Measurements from ENCODE around the gene PRSS48. TPM values are rescaled to one million over a fixed set of nuclear protein-coding genes. Genes with fewer than 3 reads are reported as not detected.

Gene PRSS48
- total RNA-seq, 1 experiment from 2014 or later = not detected

- WGBS (ENCODE audit: extremely low coverage, insufficient read length, low lambda C conversion rate) = no CpG with 5 or more reads among the region's 2 CpGs
- Histone ChIP-seq H2BK15ac (ENCODE audit: low read depth, low read length) (no peak overlapping the region), H2AK5ac (ENCODE audit: insufficient read length, low read length) (no peak overlapping the region), H2BK5ac (ENCODE audit: insufficient read length, low read length) (no peak overlapping the region), H3K79me2 (ENCODE audit: insufficient read depth, low read length) (peaks cover 33% of the 10 kb centered on the region; the same call in 1 of the 2 replicates), H4K5ac (ENCODE audit: insufficient read length, low read depth, low read length) (no peak overlapping the region), H2BK12ac (ENCODE audit: insufficient read length, low read depth, low read length) (no peak overlapping the region), H3K23me2 (ENCODE audit: insufficient read length, low read depth, low read length, poor library complexity, severe bottlenecking) (no peaks in the 10 kb centered on the region), H4K20me1 (ENCODE audit: control insufficient read depth, insufficient read depth, insufficient read length) (no peaks in the 10 kb centered on the region), H3K18ac (ENCODE audit: insufficient read length, low read depth, low read length) (no peak overlapping the region), H3K14ac (ENCODE audit: insufficient read depth, low read length) (no peak overlapping the region), H3T11ph (ENCODE audit: low read length) (no peak overlapping the region), H2AFZ (ENCODE audit: low read length) (no peak overlapping the region), H3K27me3 (ENCODE audit: insufficient read depth, low read length) (no peaks in the 10 kb centered on the region), H3K56ac (ENCODE audit: insufficient read length, low read depth, low read length) (no peak overlapping the region), H2BK20ac (ENCODE audit: low read depth, low read length, poor library complexity, severe bottlenecking) (no peak overlapping the region), H3K79me1 (ENCODE audit: insufficient read depth, low read depth, low read length, poor library complexity, severe bottlenecking) (no peaks in the 10 kb centered on the region), H4K8ac (replicated peaks; ENCODE audit: insufficient read length, low read depth, low read length) (no peak overlapping the region), H3K4me1 (ENCODE audit: insufficient read depth, low read length) (peaks cover 5% of the 10 kb centered on the region; the same call in 1 of the 2 replicates), H3K4ac (ENCODE audit: low read depth, low read length) (no peak overlapping the region), H3K4me2 (ENCODE audit: insufficient read depth, insufficient read length, low read length) (no peak overlapping the region), H4K91ac (ENCODE audit: insufficient read length, low read depth, low read length) (no peak overlapping the region), H3K27ac (ENCODE audit: insufficient read length, low read depth, low read length) (no peak overlapping the region), H3K9me3 (ENCODE audit: control insufficient read depth, low read depth, low read length) (no peaks in the 10 kb centered on the region), H3K9ac (ENCODE audit: extremely low read depth, insufficient read length, low read length) (no peak overlapping the region), H3K23ac (ENCODE audit: insufficient read length, low read depth, low read length) (no peak overlapping the region), H2BK120ac (ENCODE audit: low read depth, low read length, poor library complexity, severe bottlenecking) (no peak overlapping the region)
- no peak overlapping the region for H3K4me3 Mint-ChIP-seq
- TF ChIP-seq CTCF (conservative IDR thresholded peaks at IDR 0.05) = no peak
- DNase-seq = no peak
- no peaks in the 10 kb centered on the region for H3K27me3 Mint-ChIP-seq (ENCODE audit: low read depth)
- H3K9me3 Mint-ChIP-seq = peaks cover 0 to 3% of the 10 kb centered on the region in 2 experiments; a peak in 1 of 5 replicates
- peaks cover 32 to 33% of the 10 kb centered on the region in 2 experiments for H3K4me1 Mint-ChIP-seq
- peaks cover 3 to 15% (median 8%) of the 10 kb centered on the region in 3 experiments; a peak in 6 of 7 replicates for H3K36me3 Mint-ChIP-seq (ENCODE audit: insufficient read depth in 1 of 3, low read depth in 3 of 3)
- peak overlapping the region in 1 of 3 experiments; percentile 3; a peak in 1 of 7 replicates for H3K27ac Mint-ChIP-seq
These were observed 38.4 kb downstream of the PRSS48 start for GRCh38 chr4:151315212-151315886.

Data from H9 (cell line).